ENCODE data around the gene JOSD1.
A peak's percentile ranks its signal among the peaks of the same experiment; 100 is the strongest.

The JOSD1 gene

DNA sequence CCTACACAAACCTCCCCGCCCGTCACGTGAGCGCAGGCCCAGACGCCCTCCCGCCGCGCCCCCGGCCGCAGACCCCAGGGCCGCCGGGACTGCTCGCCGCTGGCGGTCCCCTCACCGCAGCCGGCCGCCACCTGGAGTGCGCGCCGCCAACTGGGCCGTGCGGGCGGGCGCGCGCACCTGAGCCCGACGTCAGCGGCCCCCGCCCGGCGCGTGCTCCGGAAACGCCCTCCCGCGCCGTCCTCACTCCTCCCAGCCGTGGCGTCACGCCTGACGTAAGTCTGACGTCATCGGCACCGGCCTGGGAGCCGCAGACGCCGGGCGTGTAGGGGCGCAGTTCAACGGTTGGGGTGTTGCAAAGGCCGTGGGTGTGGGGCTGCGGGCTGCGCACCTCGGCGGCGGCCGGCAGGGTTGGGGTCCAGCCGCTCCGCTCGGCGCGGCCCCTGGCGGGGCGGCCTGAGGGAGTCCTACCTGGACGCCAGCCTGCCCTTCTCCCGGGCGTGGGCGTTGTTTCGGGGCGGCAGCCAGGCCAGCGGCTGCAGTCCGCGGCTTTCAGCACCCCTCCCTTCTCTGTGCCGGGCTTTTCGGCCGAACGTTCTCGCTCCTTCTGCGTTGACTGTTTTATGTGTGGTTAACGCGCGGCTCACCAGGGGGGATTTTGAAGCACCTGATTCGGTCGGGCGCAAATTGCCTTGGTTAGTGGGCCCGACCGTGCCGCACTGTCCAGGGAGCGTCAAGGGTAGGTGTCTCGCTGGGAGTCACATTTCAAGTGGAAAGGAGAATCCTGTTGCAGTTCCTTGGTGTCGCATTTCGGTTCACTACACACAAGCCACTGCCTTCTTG, at the start of gene JOSD1:
JOSD1 (minus strand) TSS at position 155 of the 840 bp plus-strand sequence. CDS start 956 bp downstream, outside the sequence.
- DNase-seq = peak; percentile 96

DNA sequence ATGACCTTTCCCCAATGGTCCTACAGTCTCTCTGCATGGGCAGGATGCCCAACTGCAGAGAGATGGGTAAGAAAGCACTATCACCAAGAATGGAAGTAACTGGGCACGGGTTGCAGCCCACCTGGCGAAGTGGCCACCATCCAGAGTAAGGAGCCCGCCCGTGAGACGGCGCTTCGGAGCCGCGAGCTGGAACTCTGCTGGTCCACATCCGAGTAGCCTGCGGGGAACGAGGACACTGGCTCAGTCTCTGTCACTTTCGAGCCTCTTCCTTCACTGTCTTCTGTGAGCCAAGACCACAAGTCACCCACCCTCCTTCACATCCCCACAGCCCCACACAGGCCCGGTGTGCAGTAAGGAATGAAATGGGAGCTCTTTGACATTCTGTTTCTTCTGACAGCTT, 49.4 kb upstream of the JOSD1 start:
- DNase-seq = no peak

DNA sequence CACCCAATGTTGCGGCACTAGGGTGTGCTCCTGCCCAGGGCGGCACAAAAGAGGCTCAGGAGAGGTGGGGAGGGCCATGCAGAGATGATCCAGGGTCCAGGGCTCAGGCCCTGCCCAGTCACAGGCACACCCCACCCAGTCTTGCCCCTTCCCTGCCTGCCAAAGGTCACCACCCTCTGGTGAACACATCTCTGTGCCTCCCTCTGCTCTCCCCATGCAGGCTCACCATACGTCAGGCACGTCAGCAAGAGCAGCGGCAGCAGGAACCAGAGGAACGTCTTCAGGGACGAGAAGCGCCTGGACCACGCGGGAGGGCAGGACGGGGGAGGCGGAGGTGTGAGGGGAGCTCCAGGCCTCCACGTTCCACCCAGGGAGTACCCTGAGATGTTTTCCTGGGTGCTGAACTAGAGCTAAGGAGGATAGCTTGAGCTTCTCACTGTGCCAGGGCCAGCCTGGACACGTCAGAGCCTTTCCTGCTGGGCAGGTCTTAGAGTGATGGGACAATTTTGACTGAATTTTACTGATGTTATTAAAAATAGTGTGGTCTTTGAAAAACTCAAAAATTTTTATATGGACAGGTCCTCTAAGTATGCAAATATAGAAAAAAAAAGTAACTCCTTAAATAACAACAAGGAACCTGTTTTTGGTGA, 47.9 kb upstream of the JOSD1 start:
- DNase-seq = no peak

DNA sequence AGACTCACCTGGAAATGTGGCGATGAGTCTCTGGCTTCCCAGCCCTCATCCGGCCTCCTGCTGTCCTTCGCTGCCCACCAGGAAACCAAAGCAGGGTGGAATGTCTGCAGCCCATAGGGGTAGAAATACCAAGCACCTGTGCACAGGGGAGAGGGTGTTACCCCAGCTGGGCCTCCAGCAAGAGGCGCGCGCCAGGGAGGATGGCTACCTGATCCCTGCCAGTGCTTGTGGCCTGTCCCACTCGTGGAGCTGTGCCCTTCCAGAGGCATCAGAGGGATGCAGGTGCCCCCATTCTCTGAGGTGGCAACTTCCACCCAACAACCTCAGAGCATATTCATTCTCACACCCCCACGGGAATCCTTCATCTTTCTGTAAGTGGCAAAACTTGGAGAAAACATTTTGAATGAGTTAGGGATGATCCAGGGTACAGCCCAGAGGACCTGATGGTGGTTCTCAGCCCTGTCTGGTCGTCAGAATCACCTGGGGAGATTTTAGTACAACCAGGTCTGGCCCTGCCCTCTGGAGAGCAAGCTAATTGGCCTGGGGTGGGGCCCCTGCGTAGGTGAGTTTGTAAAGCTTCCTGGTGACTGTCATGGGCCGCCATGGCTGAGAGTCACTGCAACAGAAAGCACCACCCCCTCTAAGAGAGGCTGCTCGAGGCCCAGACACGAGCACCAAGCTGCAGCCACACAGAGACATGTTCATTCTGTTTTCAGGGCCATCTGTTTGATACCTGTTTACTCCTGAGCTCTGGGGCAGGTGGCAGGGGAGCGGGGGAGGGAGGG, 45.1 kb upstream of the JOSD1 start:
- DNase-seq = no peak

DNA sequence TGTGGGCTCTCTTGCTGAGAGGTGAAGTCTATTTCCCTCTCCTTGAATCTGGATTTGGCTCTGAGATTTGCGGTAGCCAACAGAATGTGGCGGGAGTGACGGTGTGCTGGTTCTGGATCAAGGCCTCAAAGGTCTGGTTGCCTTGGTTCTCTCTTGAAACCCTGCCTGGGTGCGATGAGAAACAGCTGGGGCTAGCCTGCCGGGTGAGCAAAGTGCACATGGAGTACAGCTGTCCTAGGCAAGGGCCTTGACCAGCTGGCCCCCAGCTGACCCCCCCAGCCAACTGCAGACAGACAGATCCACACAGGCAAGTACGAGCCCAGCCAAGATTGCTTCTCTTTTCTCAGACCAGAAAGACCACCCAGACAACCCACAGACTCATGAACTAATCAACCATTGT, 44.2 kb upstream of the JOSD1 start:
- no peak for DNase-seq

DNA sequence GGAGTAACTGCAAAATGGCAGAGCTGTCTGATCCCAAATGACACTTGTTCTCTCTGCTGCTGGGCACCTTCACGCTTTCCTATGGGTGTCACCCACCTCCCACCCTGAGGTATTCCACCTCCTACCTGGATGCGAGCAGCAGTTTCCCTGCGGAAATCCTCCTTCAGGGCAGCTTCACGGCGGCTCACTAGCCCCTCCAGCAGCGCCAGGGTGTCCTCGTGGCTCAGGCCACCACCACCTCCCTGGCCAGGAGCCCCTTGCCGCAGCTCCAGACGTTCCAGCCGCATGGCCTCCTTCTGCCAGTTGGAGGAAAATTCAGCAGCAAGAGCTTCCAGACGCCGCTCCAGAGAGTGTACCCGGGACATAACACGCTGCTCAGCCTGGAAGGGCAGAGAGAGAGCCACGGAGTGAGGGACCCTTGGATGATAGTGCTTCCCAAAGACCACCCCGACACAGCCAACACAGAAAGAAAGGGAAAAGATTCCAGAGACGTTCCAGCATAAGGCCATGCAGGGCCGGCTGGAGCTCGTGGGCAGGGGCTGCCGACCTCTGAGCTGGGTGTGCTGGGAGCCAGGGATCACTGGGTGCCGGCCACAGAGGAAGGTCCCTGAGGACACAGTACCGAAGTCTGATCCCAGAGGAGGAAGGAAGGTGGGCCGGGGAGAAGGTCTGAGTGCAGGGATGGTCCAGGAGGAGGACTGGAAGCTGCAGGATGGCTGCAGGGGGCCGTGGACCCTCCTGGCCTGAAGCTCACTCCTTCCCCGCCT, 41.6 kb upstream of the JOSD1 start:
- no peak for DNase-seq

DNA sequence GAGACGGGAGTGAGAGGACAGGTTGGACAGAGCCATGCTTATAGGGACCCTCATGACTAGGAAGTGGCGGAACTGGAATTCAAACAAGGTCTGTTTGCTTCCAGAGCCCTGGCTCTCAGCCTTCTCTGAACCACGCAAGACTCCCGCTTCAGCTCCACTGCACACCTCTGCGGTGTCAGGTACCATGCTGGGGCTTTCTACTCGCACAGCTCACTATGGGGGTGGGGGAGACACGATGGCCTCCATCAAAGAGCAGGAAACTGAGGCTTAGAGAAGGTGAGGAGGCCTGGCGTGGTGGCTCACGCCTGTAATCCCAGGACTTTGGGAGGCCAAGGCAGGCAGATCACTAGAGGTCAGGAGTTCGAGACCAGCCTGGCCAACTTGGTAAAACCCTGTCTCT, 40.8 kb upstream of the JOSD1 start:
- no peak for DNase-seq

DNA sequence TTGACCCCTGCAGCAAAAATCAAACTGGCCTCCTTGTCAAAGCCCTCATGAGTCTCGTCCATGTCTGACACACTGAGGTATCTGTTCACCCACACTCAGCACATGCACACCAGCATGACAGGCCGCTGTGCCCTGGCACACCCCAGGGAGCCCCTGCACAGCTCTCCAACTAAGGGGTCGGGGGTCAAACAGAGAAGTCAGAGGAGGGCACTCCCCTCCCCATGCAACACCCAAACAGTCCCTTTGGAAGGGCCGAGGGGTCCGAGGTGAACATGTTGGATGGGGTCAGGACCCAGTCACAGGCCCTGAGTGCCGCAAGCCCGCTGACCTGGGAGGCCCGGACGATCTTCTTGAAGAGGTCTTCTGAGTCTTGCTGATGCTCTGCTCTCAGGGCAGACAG, 40.4 kb upstream of the JOSD1 start:
- DNase-seq = no peak

DNA sequence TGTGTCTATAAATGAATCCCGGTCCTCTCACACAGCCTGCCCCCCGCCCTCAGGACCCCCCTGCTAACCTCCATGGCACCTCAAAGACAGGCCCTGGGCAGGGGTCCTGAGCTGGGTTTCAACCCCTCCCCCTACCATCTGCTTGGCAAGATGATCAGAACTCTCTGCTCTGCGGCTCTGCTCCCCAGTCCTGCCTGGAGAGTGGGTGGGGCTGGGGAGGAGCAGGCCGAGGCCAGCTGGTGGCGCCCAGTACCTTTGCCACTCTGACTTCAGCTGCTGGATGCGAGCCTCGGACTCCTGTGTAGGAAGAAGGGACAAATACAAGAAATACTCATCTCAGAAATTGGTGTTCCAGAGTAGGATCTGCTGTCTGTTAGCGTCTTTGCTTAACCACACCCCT, 40.0 kb upstream of the JOSD1 start:
- DNase-seq = no peak

DNA sequence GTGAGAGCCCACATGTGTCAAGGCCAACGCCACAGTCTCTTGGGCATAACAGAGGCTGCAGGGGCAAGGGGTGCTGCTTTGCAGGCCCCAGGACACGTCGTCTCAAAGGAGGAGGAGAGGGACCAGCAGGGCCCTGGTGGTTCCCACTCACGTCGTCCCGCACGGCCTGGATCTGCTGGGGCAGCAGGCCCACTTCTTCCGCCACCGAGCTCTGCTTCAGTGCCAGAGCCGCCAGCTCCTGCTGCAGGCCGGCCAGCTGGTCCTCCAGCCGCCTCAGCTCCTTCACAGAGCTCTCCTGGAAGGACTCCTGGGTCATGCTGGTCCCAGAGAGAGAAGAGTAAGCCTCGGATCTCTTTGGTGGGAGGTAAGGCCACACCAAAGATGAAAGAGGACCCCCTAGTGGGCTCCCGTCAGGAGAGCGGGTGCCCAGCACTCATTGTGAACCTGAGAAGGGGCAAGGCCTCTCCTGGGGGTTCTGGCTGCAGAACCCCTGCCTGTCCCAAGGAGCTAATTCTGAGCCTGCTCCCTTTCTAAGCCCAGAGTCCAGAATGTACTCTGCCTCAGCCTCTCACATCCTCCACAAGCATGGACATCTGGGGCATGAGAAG, 39.5 kb upstream of the JOSD1 start:
- no peak for DNase-seq

DNA sequence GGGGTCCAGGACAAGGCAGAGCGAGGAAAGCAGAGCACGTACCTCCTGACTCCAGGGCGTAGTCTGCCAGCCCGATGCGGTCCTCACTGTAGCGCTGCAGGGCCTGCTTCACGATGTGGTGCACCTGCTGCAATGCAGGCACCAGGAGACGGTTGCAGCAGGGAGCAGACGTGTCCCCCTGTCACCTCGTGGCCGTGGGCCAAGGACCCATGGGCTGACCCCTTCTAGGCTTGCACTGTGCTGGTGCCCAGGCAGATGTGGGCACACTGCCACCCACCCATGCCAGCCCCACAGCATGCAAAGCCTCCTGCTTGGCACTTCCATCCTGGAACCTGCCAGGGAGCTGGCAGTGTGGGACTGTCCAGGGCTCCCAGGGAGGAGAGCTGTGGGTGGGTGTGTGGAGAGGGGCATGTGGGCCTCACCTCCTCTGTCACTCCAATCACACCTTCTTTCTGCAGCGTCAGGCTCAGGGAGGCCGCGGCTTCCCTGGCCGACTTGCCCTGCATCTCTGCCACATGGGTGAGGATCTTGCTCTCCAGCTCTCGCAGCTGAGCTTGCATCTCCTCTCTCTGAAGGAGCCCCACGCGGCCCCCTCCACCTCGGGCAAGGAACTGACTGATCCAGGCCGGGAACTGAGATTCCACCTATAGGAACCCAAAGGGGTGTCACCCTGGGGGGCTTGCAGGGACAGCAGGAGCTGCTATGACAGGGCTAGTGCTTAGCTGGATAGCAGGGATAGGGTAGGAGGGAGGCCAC, 38.7 kb upstream of the JOSD1 start:
- no peak for DNase-seq

DNA sequence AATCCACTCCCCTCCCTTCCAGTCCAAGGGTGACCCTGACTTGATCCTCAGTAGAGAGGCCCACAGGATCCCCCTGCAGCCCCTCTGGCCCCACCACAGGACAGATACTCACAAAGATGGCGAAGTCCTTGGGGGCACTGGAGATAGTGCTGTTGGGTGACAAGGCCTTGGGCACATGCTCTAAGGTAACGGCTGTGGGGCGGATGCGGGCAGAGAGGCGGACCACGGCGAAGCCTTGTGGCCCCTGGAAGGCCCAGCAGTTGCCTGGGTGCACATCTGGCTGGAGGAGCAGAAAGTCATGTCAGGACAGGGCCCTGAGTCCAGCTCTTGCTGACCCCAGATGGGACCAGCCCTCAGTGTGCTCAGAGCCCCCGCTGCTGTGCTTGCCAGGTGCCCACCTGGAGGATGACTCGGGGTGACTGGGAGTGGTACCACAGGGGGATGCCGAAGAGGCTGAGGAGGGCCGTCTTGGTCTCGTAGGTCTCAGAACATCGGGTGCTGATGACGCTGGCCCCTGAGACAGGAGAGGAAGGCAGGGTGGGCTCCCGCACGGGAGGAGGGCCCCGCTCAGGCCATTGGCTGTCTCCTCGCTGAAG, 37.8 kb upstream of the JOSD1 start:
- DNase-seq = no peak

DNA sequence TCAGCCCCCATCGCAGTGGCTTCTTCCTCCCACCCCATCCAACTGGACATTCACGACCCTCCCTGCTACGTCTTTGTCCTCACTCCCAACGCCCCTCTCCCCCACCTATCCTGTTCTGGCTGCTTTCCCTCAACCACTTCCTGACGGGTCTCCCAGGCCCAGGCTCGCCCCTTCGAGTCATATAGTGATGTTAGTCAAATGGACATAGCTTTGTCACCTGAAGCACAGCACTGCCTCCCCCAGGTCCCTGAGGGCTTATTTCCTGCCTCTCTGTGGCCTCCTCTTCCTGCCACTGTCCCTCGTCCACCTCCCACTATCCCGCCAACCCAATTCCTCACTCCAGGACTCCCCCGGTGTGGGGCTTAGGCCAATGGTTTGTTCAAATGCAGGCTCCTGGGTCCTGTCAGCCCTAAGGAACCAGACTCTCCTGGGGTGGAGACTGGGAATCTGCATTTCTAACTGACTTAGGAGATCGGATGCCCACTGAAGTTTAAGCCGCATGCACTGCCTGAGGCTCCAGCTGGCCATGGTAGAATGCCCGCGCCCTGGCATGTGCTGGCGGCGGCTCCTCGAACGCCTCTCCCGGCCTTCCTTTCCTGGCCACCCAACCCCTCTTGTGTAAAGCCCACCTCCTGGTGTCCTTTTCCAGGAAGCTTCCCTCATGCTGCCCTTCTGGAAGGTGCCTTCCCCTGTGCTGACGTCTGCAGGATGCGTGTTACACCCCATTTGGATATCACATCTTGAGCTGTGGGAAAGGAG, 36.7 kb upstream of the JOSD1 start:
- DNase-seq = no peak

DNA sequence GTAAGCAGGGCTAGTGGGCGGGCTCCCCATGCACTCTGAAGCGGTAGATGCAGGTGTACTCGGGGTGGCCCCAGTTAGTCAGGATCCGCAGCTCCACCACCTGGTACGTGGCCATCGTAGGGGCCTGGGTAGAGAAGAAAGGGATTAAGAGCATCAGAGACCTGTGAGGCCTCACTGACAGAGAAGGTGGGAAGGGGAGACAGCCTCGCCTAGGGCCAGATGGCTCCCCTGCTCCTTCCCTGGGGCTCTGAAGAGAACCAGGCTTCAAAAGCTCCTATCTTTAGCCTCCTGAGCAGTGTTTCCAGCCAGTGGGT, 35.5 kb upstream of the JOSD1 start:
- DNase-seq = no peak

DNA sequence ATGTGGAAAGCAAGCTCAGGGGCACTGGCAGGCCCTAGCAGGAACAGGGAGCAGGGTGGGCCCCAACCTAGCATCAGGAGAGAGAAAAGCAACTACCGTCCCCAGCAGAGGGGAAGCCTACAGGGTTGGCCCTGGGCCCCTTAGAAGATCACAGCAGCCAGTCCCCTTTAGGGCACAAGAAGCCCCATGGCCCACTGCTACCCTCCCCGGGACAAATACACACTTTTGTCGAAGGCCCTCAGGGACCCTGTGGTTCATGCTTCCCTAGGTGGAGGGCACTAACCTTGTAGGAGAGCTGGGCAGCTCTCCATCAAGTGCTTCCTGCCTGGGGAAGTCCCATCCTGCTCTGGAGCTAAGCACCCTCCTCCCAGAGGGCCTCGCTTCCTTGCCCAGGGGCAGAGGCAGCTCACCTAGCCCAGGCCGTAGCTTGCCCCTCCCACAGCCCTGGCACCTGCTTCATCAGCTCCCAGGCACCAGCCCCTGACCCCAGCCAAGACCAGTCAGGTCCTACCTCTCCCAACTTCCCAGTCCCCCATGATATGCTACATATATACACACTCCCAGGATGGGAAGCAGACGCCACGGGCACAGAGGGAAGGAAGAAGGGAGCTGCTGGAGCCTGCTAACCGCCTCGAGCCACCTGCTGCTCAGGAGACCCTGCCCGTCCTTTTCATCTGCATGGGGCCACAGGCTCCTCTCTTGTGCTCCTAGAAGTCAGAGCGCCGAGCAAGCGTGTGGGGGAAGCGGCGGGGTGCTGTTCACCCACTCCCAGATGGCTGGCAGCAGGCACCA, 34.9 kb upstream of the JOSD1 start:
- DNase-seq = no peak

DNA sequence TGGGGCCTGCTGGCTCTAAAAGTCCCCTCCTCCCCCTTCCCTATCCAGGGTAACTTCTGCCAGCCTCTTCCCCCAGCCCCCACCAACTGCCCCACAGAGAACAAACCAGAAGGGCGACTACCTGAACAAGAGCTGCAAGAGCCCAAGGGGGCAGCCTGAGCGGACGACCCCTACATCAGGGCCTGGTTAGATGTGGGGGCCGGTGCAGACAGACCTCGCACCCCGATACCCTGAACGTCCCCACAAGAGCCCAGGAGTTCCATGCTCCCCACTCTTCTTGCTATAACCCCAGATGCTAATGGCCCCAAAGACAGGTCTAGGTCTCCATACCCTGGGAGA, 34.4 kb upstream of the JOSD1 start:
- DNase-seq = no peak

DNA sequence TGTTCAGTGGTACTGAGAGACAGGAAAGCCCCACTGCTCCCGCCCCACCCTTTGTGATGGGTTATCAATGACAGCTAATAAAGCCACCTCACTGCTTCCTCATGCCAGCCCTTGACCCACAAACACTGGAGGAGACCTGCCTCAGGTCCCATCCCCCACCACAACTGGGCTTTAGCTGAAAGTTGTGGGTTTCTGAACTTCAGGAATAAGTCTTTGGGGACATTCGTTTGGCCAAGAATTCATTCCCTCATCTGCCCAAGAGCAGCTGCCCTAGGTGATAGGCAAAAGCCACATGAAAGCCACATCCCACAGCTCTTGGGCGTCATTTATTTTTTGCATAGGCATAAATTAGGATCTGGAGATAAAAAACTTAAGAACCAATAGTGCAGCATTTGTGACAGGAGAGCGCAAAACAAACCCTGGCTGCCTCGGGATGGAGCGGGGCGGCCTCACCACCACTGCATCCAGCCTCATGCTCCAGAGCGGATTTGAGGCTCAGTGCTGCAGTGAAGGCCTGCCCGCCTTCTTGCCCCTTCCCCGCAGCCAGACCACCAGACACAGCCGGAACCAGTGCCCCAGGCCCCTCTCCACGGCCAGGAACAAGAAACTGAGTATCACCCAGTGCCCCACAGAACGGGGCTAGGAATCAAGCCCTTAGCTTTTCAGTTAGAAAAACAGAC, 33.8 kb upstream of the JOSD1 start:
- no peak for DNase-seq

DNA sequence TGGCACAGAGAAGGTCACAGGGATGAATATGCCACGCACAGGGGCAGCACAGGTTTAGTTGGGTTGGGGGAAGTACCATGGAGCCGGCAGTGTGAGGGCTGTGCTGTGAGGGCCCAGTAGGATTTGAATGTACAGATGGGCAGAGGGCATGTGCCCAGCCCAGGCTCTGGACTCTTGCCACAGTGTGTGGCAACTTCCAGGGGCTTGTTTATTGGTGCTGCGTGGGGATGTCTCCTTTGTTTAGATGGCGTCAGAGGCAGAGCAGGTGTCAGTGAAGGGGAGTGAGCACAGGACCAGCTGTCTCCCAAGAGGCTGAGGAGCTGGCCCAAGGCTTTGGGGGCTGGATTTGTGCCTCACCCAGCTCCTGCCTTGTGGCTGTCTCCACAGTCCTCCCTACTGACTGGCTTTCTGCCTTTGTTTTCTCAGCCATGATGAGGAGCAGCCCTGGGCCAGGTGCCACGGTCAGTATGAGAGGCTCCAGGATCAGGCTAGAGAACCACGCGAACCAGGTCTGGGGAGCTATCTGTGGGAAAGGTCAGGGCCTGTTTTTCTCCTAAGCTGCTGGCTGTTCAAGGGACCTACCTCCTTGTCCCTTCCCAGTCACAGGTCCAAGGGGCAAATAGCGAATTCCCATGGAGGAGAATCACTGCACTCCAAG, 33.1 kb upstream of the JOSD1 start:
- DNase-seq = no peak

DNA sequence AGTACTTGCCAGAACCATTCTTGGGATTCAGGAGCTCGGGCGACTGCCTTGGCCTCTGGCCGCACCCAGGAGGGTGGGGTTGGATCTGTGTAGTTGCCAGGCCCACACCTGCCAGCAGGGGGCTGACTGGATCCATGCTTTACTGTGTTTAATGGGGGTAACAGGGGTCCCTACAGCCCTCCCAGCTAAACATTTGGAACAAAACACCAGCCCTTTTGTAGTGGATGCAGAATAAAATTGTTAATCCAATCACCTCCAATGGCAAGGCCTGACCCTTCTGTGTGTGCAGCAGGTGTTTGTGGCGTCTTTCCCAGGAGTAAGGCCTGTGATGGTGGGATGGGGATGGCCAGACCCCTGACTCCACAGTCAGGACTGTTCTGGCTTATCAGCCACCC, 32.6 kb upstream of the JOSD1 start:
- DNase-seq = peak; percentile 66

Measured in activated gamma-delta T cell treated with Interleukin-2 at 50 U/mL for 16 hours (primary cell).